GM18909 (cell line): ENCODE results near the gene CABLES1.
"Not testable (repeated sequence)": the region's sequence is repeated elsewhere in the genome, so short reads cannot be mapped to it uniquely, and the experiment has no call there.

Source experiments
- ATAC-seq: cut with Tn5 transposase; IDR thresholded peaks from one replicate; pipeline ENCODE4 v1.9.1; 2021; ENCODE audit warnings: mild to moderate bottlenecking; ENCODE audit not compliant: unreplicated experiment, poor library complexity

CABLES1 gene

GRCh38 chr18:23280844-23281243 is 145.6 kb downstream of the CABLES1 start:
- ATAC-seq, result no peak

GRCh38 chr18:23281626-23282436 is 146.5 kb downstream of the CABLES1 start:
- ATAC-seq, result no peak

DNA sequence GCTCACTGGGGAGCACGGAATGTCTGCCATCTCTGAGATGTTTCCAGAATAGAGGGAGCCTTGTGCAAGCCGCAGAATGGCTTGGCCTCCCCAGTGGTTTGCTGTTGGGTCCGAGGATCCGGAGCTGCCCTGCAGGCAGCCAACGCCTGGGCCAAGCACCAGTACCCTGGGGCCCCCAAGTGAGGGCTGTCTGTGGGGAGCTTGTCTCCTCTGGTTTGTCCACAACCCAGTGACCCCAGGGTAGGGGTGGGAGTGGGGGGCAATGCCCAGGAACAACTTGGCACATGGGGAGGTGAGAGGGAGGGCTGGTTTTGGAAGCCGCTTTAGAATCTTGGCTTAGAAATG is 147.1 kb downstream of the CABLES1 start:
- ATAC-seq, result no peak

- peak; percentile 94 for ATAC-seq
Measured at GRCh38 chr18:23283916-23284430, 148.7 kb downstream of the CABLES1 start.

- ATAC-seq, result peak; percentile 8
Measured at GRCh38 chr18:23284629-23285028, 149.3 kb downstream of the CABLES1 start.

GRCh38 chr18:23285581-23285980 is 150.3 kb downstream of the CABLES1 start:
- not testable (repeated sequence) for ATAC-seq

GRCh38 chr18:23291456-23292205 is 156.3 kb downstream of the CABLES1 start:
- no peak for ATAC-seq

DNA sequence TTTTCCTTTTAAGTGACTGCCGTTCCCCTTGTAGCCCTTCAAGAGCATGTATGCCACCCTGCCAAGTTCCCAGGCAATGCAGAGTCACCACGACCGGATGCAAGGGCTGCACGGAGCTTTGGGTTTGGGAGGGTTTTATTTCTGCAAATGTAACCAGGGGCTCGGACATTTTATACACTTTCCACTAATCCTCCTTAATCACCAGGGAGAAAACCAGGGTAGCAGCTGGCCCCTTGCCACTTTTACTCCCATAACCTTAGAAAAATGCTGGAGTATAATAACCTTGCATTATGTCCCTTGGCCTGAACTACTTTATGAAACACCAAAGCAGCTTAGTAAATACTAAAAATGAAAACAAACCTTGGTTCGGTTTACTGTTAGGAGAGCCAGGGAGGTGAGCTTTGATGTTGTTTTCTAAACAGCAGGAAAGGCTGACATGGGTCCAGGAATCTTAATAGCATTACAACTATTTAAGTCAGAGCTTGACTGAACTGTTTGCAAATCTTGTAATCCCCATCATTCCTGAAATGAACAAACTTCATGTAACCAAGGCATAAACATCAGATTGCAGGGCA is 165.0 kb downstream of the CABLES1 start:
- no peak for ATAC-seq

- no peak for ATAC-seq
Measured at GRCh38 chr18:23301972-23302371, 166.7 kb downstream of the CABLES1 start.

- ATAC-seq, result no peak
Measured at GRCh38 chr18:23302511-23302850, 167.2 kb downstream of the CABLES1 start.

- no peak for ATAC-seq
Measured at GRCh38 chr18:23302851-23303527, 167.7 kb downstream of the CABLES1 start.

- ATAC-seq, result peak; percentile 75
Measured at GRCh38 chr18:23306822-23307221, 171.5 kb downstream of the CABLES1 start.

DNA sequence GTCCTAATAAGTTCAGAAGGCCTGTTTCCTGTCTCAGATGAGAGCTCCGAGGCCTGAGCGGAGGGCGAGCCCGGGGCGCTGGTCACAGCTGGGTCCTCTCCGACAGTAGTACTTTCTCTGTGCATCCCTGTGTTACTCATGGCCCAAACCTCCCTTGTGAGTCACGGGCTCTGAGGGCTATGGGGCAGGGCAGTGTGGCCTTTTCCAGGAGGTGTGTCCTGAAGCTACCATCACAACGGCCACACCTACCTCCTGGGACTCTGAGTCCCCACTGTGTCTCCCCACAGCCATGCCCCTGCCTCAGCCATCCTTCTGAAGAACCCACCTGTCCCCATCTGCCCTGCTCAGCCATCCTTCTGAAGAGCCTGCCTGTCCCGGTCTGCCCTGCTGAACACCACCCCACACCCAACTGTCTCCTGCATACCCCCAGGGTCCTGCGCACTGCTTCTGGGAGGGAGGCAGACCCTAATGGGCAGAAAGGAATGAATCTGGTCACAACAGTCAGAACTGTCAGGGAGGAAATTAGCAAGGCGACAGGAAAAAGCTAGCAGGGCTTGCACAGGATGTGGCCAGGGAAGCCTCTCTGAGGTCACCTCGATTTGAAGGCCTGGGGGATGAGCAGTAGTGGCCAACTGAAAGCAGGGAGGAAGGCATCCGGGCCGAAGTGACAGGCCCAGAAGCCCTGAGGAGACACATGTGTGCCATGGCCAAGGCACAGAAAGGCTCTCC is 172.4 kb downstream of the CABLES1 start:
- peak; percentile 71 for ATAC-seq
